ENCODE data around the gene SPHK2. TPM values are rescaled to one million over a fixed set of nuclear protein-coding genes. Genes with fewer than 3 reads are reported as not detected.

The SPHK2 gene
- polyA plus RNA-seq, 1 experiment, result 9.2 TPM

DNA sequence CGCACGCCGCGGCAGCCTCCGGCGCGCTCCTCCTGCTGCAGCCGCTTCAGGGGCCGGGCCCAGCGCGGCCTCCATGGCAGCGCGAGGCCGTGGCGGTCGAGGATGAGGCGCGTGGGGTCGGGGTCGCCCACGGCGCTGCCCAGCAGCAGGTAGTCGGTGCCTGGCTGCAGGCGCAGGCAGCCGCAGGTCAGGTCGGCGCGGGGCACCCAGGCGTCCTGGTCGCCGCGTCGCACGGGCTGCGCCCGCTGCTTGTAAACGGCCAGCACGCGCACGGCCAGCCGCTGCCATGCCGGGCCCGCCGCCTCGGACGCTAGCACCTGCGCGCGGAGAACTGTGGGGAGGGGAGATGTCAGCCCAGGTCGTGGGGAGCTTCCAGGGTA is 42.4 kb downstream of the SPHK2 start:
- TF ChIP-seq, protein P1, sequence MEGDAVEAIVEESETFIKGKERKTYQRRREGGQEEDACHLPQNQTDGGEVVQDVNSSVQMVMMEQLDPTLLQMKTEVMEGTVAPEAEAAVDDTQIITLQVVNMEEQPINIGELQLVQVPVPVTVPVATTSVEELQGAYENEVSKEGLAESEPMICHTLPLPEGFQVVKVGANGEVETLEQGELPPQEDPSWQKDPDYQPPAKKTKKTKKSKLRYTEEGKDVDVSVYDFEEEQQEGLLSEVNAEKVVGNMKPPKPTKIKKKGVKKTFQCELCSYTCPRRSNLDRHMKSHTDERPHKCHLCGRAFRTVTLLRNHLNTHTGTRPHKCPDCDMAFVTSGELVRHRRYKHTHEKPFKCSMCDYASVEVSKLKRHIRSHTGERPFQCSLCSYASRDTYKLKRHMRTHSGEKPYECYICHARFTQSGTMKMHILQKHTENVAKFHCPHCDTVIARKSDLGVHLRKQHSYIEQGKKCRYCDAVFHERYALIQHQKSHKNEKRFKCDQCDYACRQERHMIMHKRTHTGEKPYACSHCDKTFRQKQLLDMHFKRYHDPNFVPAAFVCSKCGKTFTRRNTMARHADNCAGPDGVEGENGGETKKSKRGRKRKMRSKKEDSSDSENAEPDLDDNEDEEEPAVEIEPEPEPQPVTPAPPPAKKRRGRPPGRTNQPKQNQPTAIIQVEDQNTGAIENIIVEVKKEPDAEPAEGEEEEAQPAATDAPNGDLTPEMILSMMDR (IDR thresholded peaks at IDR 0.05; ENCODE audit: insufficient read depth, low read depth, low read length), result no peak
- Histone ChIP-seq H3K36me3 (ENCODE audit: control insufficient read depth, insufficient read depth, low read length) (no peaks in the 10 kb centered on the region), H3K27me3 (ENCODE audit: control insufficient read depth, insufficient read depth, low read length) (no peaks in the 10 kb centered on the region), H3K4me3 (ENCODE audit: low read depth, low read length) (no peak overlapping the region)
- ChIA-PET CTCF (interaction anchor here (1.5 kb wide), 1 partner anchor 14 kb away, joined by 5 read pairs; no protein-coding TSS in a partner anchor), POLR2A (no interaction called here)
- no peak for DNase-seq (ENCODE audit: low read depth)

DNA sequence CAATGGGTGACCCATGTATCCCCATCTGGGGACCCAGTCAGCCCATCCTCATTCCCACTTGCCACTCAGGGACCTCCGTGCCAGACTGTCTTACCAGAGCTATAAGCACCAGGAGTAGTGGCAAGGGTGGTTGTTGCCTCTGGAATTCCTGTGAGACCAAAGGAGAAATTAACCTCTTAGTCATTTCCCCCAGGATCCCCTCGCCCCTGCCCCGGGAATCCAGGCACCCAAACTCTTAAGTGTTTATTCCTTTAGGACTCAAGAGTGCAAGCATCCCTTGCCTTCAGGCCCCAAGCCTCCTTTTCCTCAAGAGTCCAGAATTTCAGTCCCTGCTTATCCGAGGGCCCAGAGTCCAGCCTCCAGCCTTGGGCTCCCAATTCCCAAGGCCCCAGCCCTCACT is 44.4 kb downstream of the SPHK2 start:
- no peak overlapping the region for H3K4me3 ChIP-seq (ENCODE audit: low read depth, low read length)
- H3K36me3 ChIP-seq (ENCODE audit: control insufficient read depth, insufficient read depth, low read length), result no peaks in the 10 kb centered on the region
- CTCF ChIA-PET, result interaction anchor here (1.7 kb wide), 1 partner anchor 11 kb away, joined by 6 read pairs; no protein-coding TSS in a partner anchor
- DNase-seq (ENCODE audit: low read depth), result no peak
- H3K27me3 ChIP-seq (ENCODE audit: control insufficient read depth, insufficient read depth, low read length), result peaks cover 1% of the 10 kb centered on the region; the same call in 1 of the 2 replicates
- POLR2A ChIA-PET, result no interaction called here
- TF ChIP-seq, protein P1 (IDR thresholded peaks at IDR 0.05; ENCODE audit: insufficient read depth, low read depth, low read length), result no peak

DNA sequence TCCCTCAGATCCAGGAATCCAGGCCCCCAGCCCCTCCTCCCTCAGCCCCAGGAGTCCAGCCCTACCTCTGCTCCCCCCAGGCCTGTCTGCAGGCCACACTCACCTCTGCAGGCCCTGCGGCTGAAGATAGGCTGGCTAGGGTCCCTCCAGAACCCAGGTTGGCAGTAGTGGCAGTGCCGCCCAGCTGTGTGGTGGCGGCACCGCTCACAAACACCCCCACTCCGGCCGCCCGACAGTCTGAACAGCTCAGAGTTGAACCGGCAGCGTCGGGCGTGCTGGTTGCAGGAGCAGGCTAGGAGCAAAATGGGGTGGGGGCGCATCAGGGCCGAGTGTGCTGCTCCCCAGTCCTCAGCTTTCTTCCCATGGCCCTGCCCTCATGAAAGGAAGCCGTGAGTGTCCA is 45.2 kb downstream of the SPHK2 start:
- TF ChIP-seq, protein P1 (IDR thresholded peaks at IDR 0.05; ENCODE audit: insufficient read depth, low read depth, low read length), result no peak
- no peak for DNase-seq (ENCODE audit: low read depth)
- peaks cover 1% of the 10 kb centered on the region; the same call in 1 of the 2 replicates for H3K27me3 ChIP-seq (ENCODE audit: control insufficient read depth, insufficient read depth, low read length)
- H3K4me3 ChIP-seq (ENCODE audit: low read depth, low read length), result no peak overlapping the region
- ChIA-PET CTCF (no interaction called here), POLR2A (no interaction called here)
- no peaks in the 10 kb centered on the region for H3K36me3 ChIP-seq (ENCODE audit: control insufficient read depth, insufficient read depth, low read length)

DNA sequence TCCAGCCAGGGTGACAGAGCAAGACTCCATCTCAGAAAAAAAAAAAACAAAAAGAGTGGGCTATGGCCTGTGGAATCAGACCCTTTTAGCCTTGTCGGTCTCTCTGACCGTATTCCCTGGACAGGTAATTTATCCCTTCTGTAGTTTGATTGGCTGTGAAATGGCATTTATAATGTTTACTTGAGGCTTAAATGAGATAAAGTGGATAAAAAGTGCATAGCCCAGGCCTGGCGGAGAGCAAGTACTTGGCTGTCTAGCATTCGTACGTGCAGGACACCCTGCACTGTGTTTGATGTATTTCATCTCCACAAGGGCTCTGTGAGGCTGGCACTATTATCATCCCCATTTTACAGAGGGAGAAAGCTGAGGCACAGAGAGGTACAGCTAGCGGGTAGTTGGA is 46.5 kb downstream of the SPHK2 start:
- no peak overlapping the region for H3K4me3 ChIP-seq (ENCODE audit: low read depth, low read length)
- POLR2A ChIA-PET, result no interaction called here
- TF ChIP-seq, protein P1 (IDR thresholded peaks at IDR 0.05; ENCODE audit: insufficient read depth, low read depth, low read length), result no peak
- CTCF ChIA-PET, result interaction anchor here (0.5 to 0.6 kb wide), 2 partner anchors 12 to 122 kb away, joined by 3 to 5 read pairs; no protein-coding TSS in a partner anchor
- H3K27me3 ChIP-seq (ENCODE audit: control insufficient read depth, insufficient read depth, low read length), result peaks cover 1% of the 10 kb centered on the region; the same call in 1 of the 2 replicates
- no peaks in the 10 kb centered on the region for H3K36me3 ChIP-seq (ENCODE audit: control insufficient read depth, insufficient read depth, low read length)
- no peak for DNase-seq (ENCODE audit: low read depth)

DNA sequence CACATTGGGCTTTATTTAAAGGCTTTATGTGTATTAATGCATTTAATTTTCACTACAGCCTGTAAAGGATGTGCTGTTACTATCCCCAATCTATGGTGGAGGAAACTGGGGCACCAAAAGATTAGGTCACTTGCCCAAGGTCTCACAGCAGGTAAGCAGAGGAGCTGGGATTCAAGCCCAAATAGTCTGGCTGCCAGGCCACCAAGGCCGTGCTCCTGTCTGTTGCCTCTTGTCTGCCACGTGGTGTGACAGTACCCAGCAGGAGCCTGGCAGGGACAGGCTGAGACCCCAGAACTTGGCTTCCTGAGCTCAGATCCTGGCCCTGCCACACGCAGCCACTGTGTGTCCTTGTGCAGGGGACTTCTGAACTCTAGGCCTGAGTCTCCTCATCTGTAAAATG is 49.0 kb downstream of the SPHK2 start:
- ChIA-PET CTCF (interaction anchor here (1.0 kb wide), 1 partner anchor 22 kb away, joined by 3 read pairs; the partner anchor contains the start of gene CA11), POLR2A (no interaction called here)
- H3K4me3 ChIP-seq (ENCODE audit: low read depth, low read length), result no peak overlapping the region
- TF ChIP-seq, protein P1 (IDR thresholded peaks at IDR 0.05; ENCODE audit: insufficient read depth, low read depth, low read length), result no peak
- peaks cover 1% of the 10 kb centered on the region; the same call in 1 of the 2 replicates for H3K27me3 ChIP-seq (ENCODE audit: control insufficient read depth, insufficient read depth, low read length)
- no peak for DNase-seq (ENCODE audit: low read depth)
- no peaks in the 10 kb centered on the region for H3K36me3 ChIP-seq (ENCODE audit: control insufficient read depth, insufficient read depth, low read length)

Data from BJ (cell line).